ENCODE data around the gene RAP1GAP2.

RAP1GAP2 gene

DNA sequence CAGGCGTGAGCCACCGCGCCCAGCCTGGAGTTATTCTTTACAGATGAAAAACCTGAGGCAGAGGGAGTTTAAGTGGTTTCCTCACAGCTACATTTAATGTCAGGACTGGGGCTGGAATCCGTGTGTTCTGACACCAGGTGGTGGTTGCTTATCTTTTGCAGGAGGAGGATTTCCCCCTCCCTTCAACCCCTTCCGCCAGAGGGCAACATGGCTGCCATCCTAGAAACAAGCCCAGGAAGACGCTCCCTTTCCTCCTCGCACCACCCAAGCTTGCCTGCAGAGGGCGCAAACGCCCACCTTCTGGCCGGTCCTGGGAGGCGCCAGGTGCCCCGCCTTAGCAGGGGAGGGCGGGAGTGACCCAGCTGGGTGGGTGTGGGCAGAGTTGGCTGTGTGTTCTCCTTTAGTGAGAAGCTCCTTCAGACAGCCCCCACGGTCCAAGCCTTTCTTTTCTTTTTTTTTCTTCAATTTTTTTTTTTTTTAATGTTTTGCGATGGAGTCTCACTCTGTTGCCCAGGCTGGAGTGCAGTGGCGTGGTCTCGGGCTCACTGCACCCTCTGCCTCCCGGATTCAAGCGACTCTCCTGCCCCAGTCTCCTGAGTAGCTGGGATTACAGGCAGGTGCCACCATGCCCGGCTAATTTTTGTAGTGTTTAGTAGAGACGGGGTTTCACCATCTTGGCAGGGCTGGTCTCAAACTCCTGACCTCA lies 9.9 kb upstream of the RAP1GAP2 start:
- peak; percentile 88 for DNase-seq

DNA sequence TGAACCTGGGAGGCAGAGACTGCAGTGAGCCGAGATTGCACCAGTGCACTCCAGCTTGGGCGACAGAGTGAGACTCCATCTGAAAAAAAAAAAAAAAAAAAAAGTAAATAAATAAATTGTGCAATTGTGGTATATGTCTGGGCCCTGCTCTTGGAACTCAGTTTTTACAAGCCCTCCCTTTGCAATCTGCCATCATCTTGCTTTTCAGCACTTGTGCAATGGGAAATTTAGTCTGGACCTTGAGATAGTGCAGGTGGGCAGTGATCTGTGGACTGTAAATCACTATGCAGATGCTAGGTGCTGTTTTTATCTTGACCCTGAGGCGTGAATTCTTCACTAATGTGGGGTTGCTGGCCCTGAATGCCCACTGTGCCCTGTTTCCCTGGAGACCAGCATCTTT lies 6.5 kb upstream of the RAP1GAP2 start:
- DNase-seq = no peak

DNA sequence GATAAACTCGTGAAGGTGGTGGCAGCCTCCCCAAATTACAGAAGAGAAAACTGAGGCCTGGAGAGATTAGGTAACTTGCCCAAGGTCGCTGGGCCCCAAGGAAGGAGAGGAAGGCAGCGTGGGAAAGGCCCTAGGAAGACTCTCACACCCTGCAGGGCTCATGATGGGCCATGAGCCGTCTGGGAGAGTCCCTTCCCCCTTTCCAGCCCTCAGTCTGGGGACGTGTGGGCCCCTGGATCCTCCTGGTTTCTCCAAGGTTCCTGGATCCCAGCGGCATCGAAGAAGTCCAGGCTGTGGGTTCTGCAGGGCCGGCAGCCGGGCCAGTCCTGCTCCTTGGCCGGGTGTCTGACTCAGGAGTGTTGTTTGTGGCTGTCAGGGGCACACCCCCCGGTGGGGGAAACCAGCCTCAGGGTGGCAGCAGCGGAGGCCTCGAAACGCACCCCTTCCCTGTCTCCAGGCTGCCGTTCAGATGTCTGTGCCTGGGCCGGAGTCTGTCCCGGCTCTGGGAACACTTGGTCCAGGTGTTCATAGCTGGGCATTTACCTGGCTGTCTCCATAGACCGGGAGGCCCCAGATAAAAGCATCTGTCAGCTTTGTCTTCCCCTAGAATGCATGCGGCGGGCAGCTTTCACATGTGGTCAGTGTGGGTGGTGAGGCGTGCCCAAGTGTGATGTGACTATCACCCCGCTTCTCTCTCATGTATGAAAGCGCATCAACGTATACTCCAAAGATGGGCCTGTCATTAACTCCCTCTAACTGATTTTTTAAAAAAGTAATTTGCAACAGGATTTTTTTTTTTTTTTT lies 3.7 kb upstream of the RAP1GAP2 start:
- DNase-seq = no peak

DNA sequence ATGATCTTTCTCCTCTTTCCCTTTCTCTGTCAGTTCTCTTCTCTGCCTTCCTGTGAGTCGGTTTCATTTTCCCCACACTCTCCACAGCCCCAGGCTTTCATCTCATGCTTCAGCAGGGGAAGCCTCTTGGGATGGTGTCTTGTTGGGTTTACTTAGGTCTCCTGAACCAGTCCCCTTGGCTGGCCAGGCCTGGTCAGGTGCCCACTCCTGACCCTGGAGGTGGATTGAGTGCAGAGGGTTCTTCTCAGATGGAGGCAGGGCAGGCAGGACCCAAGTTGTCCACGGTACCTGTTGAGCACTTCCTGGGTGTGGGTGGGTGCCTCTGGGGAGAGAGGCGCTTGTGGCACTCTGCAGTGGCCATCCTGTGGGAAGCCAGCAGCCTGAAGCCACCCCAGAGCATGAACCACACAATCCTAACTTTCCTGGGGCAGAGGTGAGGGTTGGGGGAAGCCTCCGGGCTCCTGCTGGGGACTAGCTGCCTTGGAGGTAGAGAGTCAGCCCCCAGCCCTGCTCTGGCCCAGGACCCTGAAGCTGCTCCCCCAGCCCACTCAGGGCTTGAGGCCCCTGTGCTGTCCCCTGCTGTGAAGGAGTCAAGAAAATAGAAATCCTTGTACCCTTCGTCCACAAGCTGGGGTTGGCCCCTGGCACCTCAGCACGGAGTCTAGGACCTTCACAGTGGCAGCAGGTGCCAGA lies 2.0 kb upstream of the RAP1GAP2 start:
- no peak for DNase-seq

DNA sequence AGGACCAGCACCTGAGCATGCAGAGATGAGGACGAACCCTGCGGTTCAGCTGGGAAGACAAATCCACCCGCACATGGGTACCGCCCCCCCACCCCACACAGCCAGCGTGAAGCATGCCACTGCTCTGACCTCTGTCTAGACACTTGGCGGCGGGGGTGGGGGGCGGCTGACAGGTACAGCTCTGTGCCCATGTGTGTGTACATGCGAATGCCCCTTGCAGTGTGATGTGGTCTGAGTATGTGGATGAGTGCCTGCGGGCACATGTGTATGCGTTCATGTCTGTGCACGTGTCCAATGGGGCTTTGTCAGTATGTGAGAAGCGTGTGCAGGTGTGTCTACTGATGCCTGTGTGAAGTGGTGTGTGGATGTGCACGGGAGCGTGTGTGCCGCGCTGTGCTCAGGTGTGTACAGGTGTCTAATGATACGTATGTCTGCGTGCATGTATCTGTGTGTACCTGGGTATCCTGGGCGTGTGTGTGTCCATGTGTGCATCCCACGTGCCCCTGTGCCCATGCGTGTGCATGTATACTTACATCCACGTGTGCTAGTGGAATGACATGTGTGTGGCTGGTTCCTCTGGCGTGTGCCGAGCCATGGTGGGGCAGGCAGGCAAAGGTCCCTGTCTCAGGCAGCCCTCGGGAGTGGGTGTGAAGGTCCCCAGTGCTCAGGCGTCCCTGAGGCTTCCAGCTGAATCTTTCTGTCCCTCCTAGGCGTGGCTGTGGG lies 636 bp upstream of the RAP1GAP2 start:
- no peak for DNase-seq

DNA sequence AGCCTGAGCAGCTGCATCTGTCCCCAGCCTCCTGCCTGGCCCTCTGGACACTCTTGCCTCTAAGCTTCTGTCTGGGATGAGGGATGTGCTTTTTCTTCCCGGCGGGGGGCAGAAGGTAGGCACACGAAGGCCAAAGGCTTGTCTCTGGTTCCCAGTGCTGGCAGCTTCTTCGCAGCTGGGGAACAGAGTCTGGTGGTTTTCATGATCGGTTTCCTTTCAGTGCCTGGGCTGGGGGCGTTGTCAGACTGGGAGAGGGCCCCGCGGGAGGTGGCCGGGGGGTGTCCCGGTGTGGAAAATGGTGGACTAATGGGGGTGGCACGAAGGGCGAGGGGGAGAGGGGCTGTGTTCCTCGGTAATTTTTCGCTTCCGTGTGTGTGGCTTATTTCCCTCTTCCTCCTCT lies 988 bp downstream of the RAP1GAP2 start:
- no peak for DNase-seq

DNA sequence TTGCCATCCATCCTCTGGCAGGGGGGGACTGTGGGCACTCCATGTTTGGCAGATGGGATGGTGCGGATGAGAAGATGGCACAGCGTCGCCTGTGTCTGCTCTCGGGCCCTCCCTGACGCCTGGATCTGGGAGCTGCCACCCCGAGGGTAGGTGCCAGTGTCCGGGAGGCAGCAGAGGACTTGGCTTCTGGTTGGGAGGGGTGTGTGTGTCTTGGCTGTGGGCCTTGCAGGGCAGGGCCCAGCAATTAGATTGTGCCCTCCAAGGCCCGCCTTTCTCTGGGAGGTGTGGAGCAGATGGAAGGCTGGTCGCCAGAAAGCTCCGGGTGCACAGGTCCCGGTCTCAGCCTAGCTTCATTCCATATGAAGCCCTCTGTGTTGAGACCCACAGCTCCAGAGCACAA lies 1.4 kb downstream of the RAP1GAP2 start:
- no peak for DNase-seq

DNA sequence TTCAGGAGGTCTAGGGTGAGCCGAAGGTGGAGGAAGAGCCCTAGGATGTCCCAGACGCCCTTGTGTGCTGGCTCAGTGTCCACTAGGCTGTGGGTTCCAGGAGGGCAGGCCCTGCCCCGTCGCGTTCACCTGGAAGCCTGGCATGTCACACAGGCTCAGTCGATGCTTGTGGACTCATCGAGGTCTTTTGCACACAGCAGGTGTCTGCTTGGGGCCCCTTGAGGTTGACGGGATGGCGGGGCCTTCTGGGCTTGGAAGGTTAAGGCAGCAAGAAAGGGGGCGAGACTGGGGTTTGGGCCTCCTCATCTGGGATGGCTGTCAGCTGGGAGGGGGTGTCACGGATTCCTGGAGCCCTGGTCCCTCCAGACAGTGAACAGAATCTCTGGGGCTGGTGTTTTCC lies 1.9 kb downstream of the RAP1GAP2 start:
- no peak for DNase-seq

DNA sequence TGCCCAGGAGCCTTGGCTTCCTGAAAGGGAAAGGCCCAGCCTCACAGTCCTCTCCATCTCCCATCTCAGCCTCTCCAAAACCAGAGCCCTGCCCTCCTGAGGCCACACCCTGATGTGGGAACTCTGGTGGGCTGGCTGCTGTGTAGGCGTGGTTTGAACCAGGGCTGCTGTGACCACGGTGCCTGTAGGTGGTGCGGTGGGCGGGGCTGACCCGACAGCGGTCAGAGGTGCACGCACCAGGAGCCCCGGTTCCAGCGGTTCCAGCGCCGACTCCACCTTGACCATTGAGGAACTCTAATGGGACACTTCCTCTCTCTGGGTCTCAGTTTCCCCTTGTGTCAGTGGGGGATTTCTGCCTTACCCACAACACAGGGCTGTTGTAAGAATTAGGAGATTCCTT lies 2.4 kb downstream of the RAP1GAP2 start:
- DNase-seq = no peak

DNA sequence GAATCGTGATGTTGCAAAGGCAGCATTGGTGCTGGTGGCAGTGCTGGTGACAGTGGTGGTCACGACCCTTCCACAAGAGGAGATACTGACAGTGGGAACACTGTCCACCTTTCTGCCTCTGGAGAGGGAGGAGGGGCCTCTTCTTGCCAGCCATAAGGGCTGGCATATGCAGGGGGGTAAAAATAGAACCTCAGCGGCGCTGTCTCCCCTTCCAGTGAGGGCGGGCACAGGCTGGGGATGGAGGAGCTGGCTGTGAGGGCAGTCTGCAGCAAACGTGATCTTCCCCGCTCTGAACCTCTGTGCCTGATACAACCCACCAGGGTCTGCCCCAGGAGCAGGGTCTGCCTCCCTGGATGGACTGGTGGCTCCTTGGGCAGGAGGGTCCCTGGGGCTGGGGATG lies 3.4 kb downstream of the RAP1GAP2 start:
- DNase-seq = no peak

DNA sequence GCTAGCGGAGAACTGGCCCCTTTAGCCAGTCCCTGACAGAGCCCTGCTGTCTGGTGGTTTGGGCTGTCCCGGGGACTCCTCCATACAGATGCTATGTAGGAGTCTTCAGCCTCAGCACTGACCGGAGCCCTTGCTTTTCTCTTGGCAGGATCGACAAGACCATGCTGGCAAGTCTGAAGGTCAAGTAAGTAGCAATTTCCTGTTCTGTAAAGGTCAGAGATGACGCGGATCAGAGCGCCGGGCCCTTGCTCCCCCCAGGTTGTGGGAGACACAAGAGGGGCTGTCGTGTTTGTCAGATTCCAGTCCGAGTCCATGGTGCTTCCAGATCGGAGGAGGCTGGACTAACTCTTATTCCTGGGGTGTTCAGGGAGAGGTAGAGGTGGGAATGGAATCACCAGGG lies 4.1 kb downstream of the RAP1GAP2 start:
- DNase-seq = no peak

DNA sequence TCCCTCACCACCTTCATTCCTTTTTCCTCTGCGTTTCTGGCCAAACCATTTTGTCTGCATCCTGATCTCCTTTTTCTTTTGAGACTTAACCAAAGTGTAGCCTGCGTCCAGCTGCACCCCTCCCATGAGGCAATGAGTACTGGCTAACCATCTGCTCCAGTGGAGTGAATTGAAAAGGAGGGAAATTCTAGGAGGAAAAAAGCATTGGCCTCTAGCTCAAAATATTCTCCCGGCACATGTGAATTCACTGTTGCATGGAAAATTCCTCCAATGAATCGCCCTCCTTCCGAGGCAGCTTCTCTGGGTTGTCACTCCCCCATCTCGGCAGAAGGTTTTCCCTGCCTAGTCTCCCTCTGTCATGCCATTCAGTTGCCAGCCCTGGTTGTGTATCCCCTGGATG lies 5.6 kb downstream of the RAP1GAP2 start:
- no peak for DNase-seq

DNA sequence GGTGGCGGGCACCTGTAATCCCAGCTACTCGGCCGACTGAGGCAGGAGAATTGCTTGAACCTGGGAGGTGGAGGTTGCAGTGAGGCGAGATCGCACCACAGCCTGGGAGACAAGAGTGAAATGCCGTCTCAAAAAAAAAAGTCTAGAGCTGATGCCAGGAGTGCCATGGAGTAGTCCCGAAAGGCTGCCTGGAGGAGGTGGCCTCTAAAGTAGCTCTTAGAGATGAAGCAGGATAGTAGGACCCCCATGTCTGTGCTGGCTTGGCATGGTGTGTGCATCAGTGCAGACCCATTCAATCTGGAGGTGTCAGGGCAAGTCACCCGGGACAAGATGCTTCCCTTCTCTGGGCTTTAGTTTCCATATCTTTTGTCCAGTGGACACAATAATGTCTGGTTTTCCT lies 6.3 kb downstream of the RAP1GAP2 start:
- DNase-seq = no peak

DNA sequence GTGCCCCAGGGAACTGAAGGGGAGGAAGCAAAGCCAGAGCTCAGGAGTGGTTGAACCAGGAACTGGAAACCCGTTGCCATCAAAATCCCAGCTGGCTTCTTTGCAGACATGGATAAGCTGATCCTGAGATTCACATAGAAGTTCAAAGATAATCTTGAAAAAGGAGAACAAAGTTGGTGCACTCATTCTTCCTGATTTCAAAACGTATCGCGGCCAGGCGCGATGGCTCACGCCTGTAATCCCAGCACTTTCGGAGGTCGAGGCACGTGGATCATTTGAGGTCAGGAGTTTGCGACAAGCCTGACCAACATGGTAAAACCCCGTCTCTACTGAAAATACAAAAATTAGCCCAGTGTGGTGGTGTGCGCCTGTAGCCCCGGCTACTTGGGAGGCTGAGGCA lies 7.1 kb downstream of the RAP1GAP2 start:
- no peak for DNase-seq

DNA sequence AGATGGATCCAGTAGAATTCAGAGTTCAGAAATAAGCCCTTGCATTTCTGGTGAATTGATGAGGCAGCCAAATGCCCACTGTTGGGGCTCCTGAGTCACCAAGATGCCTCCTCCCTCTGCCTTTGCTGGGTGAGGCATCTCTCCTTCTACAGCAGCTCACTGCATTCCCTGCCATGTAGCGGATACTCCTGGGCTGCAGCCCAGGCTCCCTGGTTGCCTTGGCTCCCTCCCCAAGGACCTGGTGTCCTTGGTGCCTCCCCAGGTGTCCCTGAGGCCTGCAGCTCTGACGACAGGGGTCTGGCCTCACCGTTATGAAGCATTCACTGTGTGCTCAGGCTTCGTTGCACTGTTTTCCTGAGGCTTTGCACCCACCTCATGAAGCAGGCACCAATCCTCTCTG lies 7.7 kb downstream of the RAP1GAP2 start:
- no peak for DNase-seq

DNA sequence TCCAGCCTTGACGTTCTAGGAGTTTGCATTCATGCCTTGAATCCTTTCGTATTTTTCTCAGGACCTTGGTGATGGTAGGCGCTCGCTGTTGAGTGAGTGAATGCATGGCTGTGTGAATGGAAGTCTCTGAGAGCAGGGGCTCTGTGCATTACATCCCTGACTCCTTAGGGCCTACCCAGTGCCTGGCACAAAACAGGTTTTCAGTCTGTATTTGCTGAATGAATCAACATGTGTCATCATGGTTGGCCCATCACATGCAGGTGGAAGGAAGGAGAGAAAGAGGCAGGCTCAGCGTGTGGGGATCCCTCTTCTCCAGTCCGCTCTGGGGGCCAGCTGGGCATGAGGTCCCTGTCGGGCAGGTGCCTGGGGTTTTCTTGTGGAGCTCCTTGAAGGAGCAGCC lies 8.7 kb downstream of the RAP1GAP2 start:
- no peak for DNase-seq

DNA sequence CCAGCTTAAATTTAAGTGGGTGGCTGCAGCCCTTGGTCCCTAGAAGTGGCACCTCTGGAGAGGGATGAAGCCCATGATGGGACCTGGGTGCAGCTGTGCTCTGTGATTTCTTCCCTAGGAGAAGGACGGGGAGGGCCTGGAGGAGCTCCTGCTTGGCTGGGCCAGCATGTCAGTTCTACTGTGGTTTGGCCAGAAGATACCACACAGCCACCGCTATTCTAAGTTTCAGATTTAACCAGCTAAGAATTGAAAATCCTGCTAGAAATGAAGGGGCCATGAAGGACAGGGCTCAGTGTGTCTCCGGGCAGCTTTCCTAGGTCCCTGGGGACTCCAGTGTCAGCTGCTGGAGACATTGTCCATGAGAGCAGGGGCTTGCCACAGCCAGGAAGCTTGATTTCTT lies 9.7 kb downstream of the RAP1GAP2 start:
- DNase-seq = no peak

DNA sequence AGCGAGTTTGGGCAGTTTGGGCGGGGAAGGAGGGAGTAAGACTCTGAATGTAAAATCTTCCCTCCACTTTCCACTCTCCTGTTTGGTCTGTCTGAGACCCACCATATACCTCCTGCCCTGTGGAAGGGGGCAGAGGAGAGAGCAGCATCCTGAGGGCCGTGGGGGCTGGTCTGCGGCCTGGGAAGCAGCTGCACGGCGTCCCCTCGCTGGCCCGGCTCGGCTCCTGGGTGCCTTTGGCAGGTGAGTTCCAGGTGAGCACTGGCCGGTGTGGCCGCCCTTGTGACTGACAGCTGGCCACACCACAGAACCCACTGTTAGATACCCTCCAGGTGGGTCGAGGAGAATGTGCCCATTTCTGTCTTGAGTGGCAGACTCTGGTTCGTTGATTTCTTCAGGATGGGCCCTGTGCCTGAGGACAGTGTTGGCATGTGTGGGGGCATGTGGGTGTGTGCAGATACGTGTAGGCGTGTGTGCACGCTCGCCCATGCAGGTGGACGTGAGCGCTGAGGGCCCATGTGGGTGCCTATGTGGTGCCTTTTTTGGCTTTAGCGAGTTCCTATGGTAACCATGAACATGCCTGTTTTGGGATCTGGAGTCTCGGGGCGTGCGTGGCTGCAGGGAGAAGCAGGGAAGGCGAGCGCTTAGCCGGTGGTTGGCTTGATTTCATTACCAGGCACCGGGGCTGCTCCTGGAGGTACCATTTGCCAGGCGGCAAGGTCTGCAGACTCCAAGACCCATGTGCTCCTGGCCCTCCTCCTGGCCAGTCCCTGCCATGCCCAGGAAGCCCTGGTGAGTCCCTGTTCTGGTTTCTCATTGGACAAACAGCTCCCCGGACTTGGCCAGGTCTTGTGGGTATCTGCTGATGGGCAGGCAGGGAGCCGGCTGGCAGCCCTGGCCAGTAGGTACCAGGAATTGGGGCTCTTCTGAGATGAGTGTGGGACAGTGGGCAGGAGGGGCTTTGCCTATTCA lies 12.4 kb downstream of the RAP1GAP2 start:
- no peak for DNase-seq

DNA sequence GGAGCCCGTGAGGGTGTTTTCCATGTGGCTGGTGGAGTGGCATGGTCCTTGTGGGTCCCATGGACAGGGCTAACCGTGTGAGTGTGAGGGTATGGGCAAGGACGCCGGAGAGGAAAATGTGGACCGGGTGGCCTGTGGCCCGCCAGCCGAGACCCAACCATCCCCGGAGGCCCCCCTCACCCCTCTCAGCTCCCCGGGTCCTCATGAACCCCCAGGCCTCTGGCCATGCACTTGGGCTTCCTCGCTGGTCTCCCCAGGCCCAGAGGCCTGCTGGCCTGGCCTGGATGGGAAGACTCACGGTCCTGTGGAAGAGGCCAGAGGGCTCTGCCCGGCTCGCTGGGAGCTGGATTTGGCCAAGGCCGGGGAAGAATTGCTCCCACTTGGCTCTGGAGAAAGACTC lies 13.1 kb downstream of the RAP1GAP2 start:
- no peak for DNase-seq

DNA sequence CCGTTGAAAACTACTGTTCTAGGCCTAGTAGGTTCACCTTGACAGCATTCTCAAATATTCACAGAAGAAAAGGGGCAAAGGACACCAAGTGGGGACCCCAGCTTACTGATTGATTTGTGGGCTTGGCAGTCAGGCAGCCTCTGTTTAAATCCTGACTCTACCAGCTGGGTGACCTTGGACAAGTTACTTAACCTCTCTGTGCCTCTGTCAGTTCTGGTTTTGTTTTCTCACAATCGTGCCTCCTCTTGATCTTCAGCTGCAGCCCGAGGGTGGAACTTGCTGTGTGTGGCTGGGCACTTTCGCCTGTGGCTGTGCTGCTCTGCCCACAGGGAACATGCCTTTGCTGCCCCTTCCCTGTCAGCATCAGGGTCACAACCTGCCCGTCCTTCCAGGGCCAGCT lies 17.8 kb downstream of the RAP1GAP2 start:
- DNase-seq = no peak

DNA sequence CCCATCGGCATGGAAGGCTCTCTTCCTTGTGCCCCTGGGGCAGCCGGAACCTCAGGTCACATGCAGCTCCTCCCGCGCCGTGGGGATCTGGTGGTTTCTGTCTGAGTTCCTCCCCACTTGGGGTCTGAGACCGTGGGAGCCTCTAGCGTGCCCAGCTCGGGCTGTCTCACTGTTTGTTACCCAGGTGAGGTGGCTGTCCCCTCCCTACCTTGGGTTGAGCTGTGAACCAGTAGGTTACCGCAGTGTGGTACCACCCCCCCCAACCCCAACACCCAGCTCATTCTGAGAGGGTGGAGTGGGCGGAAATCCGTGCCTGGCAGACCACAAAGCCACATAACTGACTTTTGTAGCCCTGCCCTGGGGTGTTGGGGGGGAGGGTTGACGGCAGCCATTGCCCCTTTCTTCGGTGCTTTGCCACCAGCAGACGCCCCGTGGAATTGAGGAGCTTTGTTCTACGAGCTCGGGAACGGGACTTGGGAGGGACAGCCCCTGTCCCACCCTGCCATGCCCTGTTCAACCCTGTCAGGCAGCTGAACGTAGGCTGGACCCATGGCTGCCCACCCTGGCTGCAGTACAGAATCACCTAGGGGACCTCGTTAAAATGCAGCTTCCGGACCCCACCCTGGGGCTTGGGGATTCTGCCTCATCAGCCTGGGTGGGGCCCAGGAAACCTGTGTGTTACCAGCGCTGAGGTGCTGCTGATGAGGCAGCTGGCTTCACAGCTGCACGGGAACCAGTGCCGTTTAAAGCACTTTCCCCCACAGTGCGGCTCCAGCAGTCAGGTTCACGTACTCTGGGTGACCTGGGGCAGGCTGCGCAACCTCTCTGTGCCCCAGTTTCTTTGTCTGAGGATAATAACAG lies 18.5 kb downstream of the RAP1GAP2 start:
- DNase-seq = peak; percentile 70
